SK-N-SH (cell line): ENCODE data around the gene CHAC2.

Source experiments
- CHD2 ChIP-seq: fragments of 150-350 bp; IDR thresholded peaks from 2 replicates; pipeline ENCODE4 v1.6.1; 2018; ENCODE audit warnings: low read length; ENCODE audit not compliant: partially characterized antibody
- EP300 ChIP-seq, 2 experiments: IDR thresholded peaks; 2 replicates each; pipeline versions ENCODE4 v1.4.0 to v1.6.1; 2012; ENCODE audit warnings: borderline replicate concordance in 1 of 2, low read depth in 1 of 2, low read length in 1 of 2
- EZH2phosphoT487 ChIP-seq: fragments of 200-600 bp; sonication (generic); IDR thresholded peaks from 2 replicates; pipeline ENCODE4 v1.6.1; 2017; ENCODE audit warnings: low read depth, mixed run types, mild to moderate bottlenecking, antibody characterized with exemption, moderate library complexity, borderline replicate concordance
- FOXM1 ChIP-seq: IDR thresholded peaks from 2 replicates; pipeline ENCODE4 v1.4.0; 2012; ENCODE audit warnings: low read depth, mild to moderate bottlenecking
- POLR2AphosphoS5 ChIP-seq: IDR thresholded peaks from 2 replicates; pipeline ENCODE4 v1.6.1; 2012; ENCODE audit warnings: low read depth, low read length
- RAD21 ChIP-seq: IDR thresholded peaks from 2 replicates; pipeline ENCODE4 v1.6.1; 2012; ENCODE audit warnings: mild to moderate bottlenecking, low read length
- REST ChIP-seq: IDR thresholded peaks from 2 replicates; pipeline ENCODE4 v1.6.1; 2012; ENCODE audit warnings: mild to moderate bottlenecking, low read depth, low read length, moderate library complexity
- RXRA ChIP-seq: IDR thresholded peaks from 2 replicates; pipeline ENCODE4 v1.4.0; 2012; ENCODE audit warnings: low read depth, mild to moderate bottlenecking, borderline replicate concordance
- SIN3A ChIP-seq: IDR thresholded peaks from 2 replicates; pipeline ENCODE4 v1.6.1; 2012; ENCODE audit warnings: low read depth, mild to moderate bottlenecking, low read length, moderate library complexity, borderline replicate concordance
- TCF12 ChIP-seq: IDR thresholded peaks from 2 replicates; pipeline ENCODE4 v1.4.0; 2012
- TF ChIP-seq, protein P1 (sequence below): IDR thresholded peaks from 2 replicates; pipeline ENCODE4 v1.4.0; 2012; ENCODE audit warnings: low read depth
- TF ChIP-seq, protein P2 (sequence below): fragments of 200-600 bp; sonication (generic); IDR thresholded peaks from 2 replicates; pipeline ENCODE4 v1.6.1; 2017; ENCODE audit warnings: antibody characterized with exemption, mild to moderate bottlenecking, moderate library complexity
- TF ChIP-seq, protein P3 (sequence below): IDR thresholded peaks from 2 replicates; pipeline ENCODE4; 2012

GRCh38 chr2:53818854-53819435, 51.3 kb downstream of the CHAC2 start:
- TF ChIP-seq, protein P1, sequence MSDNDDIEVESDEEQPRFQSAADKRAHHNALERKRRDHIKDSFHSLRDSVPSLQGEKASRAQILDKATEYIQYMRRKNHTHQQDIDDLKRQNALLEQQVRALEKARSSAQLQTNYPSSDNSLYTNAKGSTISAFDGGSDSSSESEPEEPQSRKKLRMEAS, result no peak
- TF ChIP-seq, protein P2, sequence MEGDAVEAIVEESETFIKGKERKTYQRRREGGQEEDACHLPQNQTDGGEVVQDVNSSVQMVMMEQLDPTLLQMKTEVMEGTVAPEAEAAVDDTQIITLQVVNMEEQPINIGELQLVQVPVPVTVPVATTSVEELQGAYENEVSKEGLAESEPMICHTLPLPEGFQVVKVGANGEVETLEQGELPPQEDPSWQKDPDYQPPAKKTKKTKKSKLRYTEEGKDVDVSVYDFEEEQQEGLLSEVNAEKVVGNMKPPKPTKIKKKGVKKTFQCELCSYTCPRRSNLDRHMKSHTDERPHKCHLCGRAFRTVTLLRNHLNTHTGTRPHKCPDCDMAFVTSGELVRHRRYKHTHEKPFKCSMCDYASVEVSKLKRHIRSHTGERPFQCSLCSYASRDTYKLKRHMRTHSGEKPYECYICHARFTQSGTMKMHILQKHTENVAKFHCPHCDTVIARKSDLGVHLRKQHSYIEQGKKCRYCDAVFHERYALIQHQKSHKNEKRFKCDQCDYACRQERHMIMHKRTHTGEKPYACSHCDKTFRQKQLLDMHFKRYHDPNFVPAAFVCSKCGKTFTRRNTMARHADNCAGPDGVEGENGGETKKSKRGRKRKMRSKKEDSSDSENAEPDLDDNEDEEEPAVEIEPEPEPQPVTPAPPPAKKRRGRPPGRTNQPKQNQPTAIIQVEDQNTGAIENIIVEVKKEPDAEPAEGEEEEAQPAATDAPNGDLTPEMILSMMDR, result no peak
- TF ChIP-seq POLR2AphosphoS5 (no peak), EZH2phosphoT487 (no peak), CHD2 (no peak), EP300 (IDR thresholded peaks at IDR 0.05; ENCODE audit: borderline replicate concordance in 1 of 2, low read depth in 1 of 2, low read length in 1 of 2) (no peak), RAD21 (no peak), TCF12 (no peak), REST (no peak), FOXM1 (no peak), SIN3A (no peak), RXRA (no peak)
- TF ChIP-seq, protein P3, sequence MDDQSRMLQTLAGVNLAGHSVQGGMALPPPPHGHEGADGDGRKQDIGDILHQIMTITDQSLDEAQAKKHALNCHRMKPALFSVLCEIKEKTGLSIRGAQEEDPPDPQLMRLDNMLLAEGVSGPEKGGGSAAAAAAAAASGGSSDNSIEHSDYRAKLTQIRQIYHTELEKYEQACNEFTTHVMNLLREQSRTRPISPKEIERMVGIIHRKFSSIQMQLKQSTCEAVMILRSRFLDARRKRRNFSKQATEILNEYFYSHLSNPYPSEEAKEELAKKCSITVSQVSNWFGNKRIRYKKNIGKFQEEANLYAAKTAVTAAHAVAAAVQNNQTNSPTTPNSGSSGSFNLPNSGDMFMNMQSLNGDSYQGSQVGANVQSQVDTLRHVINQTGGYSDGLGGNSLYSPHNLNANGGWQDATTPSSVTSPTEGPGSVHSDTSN, result no peak
